ENCODE data around the gene CXCL10.

GRCh38 chr4:76007089-76007862 lies 16.0 kb downstream of the CXCL10 start, which contains the start of gene CXCL9:
- no peak for TF ChIP-seq POLR2A (IDR thresholded peaks at IDR 0.05)
- TF ChIP-seq CTCF (IDR thresholded peaks at IDR 0.05 in 4 of 5, conservative IDR thresholded peaks at IDR 0.05 in 1 of 5): no peak
